Neuronal stem cell (in vitro differentiated cells): ENCODE measurements around the gene AGBL4.
A peak's percentile ranks its signal among the peaks of the same experiment; 100 is the strongest.

Experiments used
- DNase-seq: peaks from one replicate; pipeline ENCODE4 v3.0.0-alpha.2; 2013; ENCODE audit warnings: low spot score
- H2AFZ ChIP-seq: one replicate; pipeline ENCODE4 v1.6.1; 2013; ENCODE audit warnings: mild to moderate bottlenecking, low read length, inconsistent platforms
- H2AK5ac ChIP-seq: 2 replicates; pipeline ENCODE4 v1.6.1; 2013; ENCODE audit warnings: low read depth, mild to moderate bottlenecking, inconsistent platforms, low read length, moderate library complexity, mixed read lengths
- H2BK120ac ChIP-seq: 2 replicates; pipeline ENCODE4 v1.6.1; 2013; ENCODE audit warnings: low read depth, mild to moderate bottlenecking, inconsistent platforms, low read length, moderate library complexity, mixed read lengths
- H2BK12ac ChIP-seq: one replicate; pipeline ENCODE4 v1.6.1; 2013; ENCODE audit warnings: low read length, inconsistent platforms
- H2BK15ac ChIP-seq: 2 replicates; pipeline ENCODE4 v1.6.1; 2013; ENCODE audit warnings: mild to moderate bottlenecking, low read length, inconsistent platforms, mixed read lengths
- H2BK5ac ChIP-seq: one replicate; pipeline ENCODE4 v1.6.1; 2013; ENCODE audit warnings: inconsistent platforms, mild to moderate bottlenecking, low read length, moderate library complexity
- H3K14ac ChIP-seq: one replicate; pipeline ENCODE4 v1.6.1; 2013; ENCODE audit warnings: low read length, inconsistent platforms
- H3K18ac ChIP-seq: 2 replicates; pipeline ENCODE4 v1.6.1; 2013; ENCODE audit warnings: low read length, inconsistent platforms
- H3K23ac ChIP-seq: 2 replicates; pipeline ENCODE4 v1.6.1; 2013; ENCODE audit warnings: low read depth, mild to moderate bottlenecking, mixed read lengths, low read length, inconsistent platforms; ENCODE audit not compliant: poor library complexity
- H3K27ac ChIP-seq: replicated peaks from 3 replicates; pipeline ENCODE4 v1.5.1; 2013; ENCODE audit warnings: low read length, inconsistent platforms
- H3K27me3 ChIP-seq, 3 experiments: 2 replicates each; pipeline ENCODE4 v1.6.1; 2013; ENCODE audit warnings: low read length in 3 of 3, mild to moderate bottlenecking in 2 of 3, inconsistent platforms in 1 of 3, low read depth in 1 of 3, mixed read lengths in 1 of 3, moderate library complexity in 1 of 3; ENCODE audit not compliant: control insufficient read depth in 3 of 3, insufficient read depth in 3 of 3
- H3K36me3 ChIP-seq, 2 donors: replicated peaks in 1 of 2; 2 replicates each; pipeline ENCODE4 v1.6.1; 2013; ENCODE audit warnings: low read length in 2 of 2; ENCODE audit not compliant: control insufficient read depth in 2 of 2, insufficient read depth in 2 of 2
- H3K4ac ChIP-seq: 2 replicates; pipeline ENCODE4 v1.6.1; 2013; ENCODE audit warnings: inconsistent platforms, mild to moderate bottlenecking, low read length, moderate library complexity
- H3K4me1 ChIP-seq, 2 donors: 1 replicate in 1 of 2; 2 replicates in 1 of 2; pipeline ENCODE4 v1.6.1; 2013; ENCODE audit warnings: low read length in 2 of 2, low read depth in 1 of 2; ENCODE audit not compliant: control insufficient read depth in 2 of 2, insufficient read depth in 1 of 2
- H3K4me2 ChIP-seq: one replicate; pipeline ENCODE4 v1.6.1; 2013; ENCODE audit warnings: mild to moderate bottlenecking, low read length, inconsistent platforms; ENCODE audit not compliant: insufficient read depth, poor library complexity, severe bottlenecking
- H3K4me3 ChIP-seq, 2 donors: 2 replicates each; pipeline ENCODE4 v1.5.1; 2013; ENCODE audit warnings: low read length in 2 of 2, mild to moderate bottlenecking in 2 of 2, inconsistent platforms in 1 of 2, moderate library complexity in 1 of 2
- H3K79me1 ChIP-seq: one replicate; pipeline ENCODE4 v1.6.1; 2013; ENCODE audit warnings: low read depth, mild to moderate bottlenecking, inconsistent platforms, low read length, moderate library complexity
- H3K9ac ChIP-seq: one replicate; pipeline ENCODE4 v1.6.1; 2013; ENCODE audit warnings: mild to moderate bottlenecking, low read depth, low read length, inconsistent platforms; ENCODE audit not compliant: poor library complexity
- H3K9me3 ChIP-seq, 2 donors: replicated peaks in 1 of 2; 2 replicates each; pipeline versions ENCODE3 to v1.6.1; 2013; ENCODE audit warnings: low read length in 2 of 2, mild to moderate bottlenecking in 2 of 2, inconsistent platforms in 1 of 2, low read depth in 1 of 2, mixed read lengths in 1 of 2, moderate library complexity in 1 of 2; ENCODE audit not compliant: control insufficient read depth in 2 of 2, insufficient read depth in 1 of 2
- H4K8ac ChIP-seq: one replicate; pipeline ENCODE4 v1.6.1; 2013; ENCODE audit warnings: low read depth, mild to moderate bottlenecking, inconsistent platforms, low read length, moderate library complexity
- H4K91ac ChIP-seq: one replicate; pipeline ENCODE4 v1.6.1; 2013; ENCODE audit warnings: low read length, low read depth, mild to moderate bottlenecking, inconsistent platforms; ENCODE audit not compliant: poor library complexity
- WGBS, 2 donors: extraction: QIAGEN DNeasy Blood & Tissue Kit; methylation state at CpG; one replicate each; pipeline ENCODE4 v1.1.7; 2013; ENCODE audit warnings: missing lambda C conversion rate in 2 of 2, mixed read lengths in 1 of 2; ENCODE audit not compliant: insufficient read length in 2 of 2, insufficient replicate concordance in 1 of 2; ENCODE audit errors: extremely low coverage in 2 of 2; 5-methylcytosine and 5-hydroxymethylcytosine counted together

Gene AGBL4

DNA sequence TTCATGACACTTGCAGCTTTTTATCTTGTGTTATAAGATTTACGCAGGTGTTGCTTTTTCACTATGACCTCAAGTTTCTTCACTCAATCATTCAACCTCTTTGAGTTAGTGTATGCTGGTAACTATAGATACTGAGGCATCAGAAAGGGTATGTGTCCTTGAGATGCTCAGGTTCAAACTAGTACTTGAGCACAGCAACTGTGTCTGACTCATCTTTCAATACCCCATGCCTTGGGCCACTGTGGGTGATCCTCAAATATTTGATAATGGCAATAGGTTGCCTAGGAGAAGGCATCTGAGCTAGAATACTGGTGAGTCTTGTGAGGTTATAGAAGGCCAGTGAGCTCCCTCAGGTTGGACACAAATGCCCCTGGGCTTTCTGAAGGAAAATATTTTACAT lies 1463.6 kb downstream of the AGBL4 start:
- no peak overlapping the region for H4K91ac ChIP-seq
- H3K27ac ChIP-seq: no peak overlapping the region
- no peaks in the 10 kb centered on the region for H3K4me1 ChIP-seq
- no peak for DNase-seq
- no peak overlapping the region for H3K9ac ChIP-seq
- H3K18ac ChIP-seq: no peak overlapping the region
- H2BK5ac ChIP-seq: no peak overlapping the region
- H3K27me3 ChIP-seq: peaks cover 0 to 2% (median 0%) of the 10 kb centered on the region in 3 experiments
- H2AK5ac ChIP-seq: no peak overlapping the region
- H3K4ac ChIP-seq: no peak overlapping the region
- H3K4me3 ChIP-seq: no peak overlapping the region
- no peak overlapping the region for H2BK12ac ChIP-seq
- H3K36me3 ChIP-seq: no peaks in the 10 kb centered on the region
- H2AFZ ChIP-seq: no peak overlapping the region
- no peak overlapping the region for H3K4me2 ChIP-seq
- H3K14ac ChIP-seq: no peak overlapping the region
- no peaks in the 10 kb centered on the region for H3K79me1 ChIP-seq
- no peaks in the 10 kb centered on the region for H3K9me3 ChIP-seq
- no peak overlapping the region for H3K23ac ChIP-seq
- no CpG with 5 or more reads among the region's 1 CpG for WGBS, 2 donors
- H2BK120ac ChIP-seq: no peak overlapping the region
- H4K8ac ChIP-seq: no peak overlapping the region
- no peak overlapping the region for H2BK15ac ChIP-seq

DNA sequence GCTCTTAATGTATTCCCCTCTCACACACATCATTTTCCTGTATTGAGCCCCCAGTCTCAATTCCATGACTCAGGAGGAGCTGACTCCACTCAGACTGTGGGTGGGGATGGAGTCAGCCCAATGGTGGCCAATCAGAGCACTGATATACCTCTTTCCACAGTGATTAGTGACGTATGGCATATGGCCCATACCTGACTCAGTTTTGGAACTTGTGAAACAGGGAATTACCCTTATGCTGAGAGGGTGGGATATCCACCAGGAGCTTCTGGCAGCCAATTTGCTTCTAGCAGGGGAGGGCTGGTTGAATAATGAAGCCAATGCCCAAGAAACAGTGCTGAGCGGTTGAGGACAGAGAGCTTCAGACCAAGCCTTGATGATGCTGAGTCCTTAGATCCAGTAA lies 1465.4 kb downstream of the AGBL4 start:
- H3K18ac ChIP-seq: no peak overlapping the region
- H3K4me2 ChIP-seq: no peak overlapping the region
- H3K9me3 ChIP-seq: no peaks in the 10 kb centered on the region
- no peaks in the 10 kb centered on the region for H3K36me3 ChIP-seq
- peak overlapping the region; percentile 52 for H4K8ac ChIP-seq
- no peak overlapping the region for H3K27ac ChIP-seq
- H3K4me3 ChIP-seq: no peak overlapping the region
- peaks cover 0 to 5% (median 2%) of the 10 kb centered on the region in 3 experiments for H3K27me3 ChIP-seq
- no peak overlapping the region for H2AK5ac ChIP-seq
- no peak overlapping the region for H2AFZ ChIP-seq
- no peak overlapping the region for H2BK15ac ChIP-seq
- H2BK5ac ChIP-seq: no peak overlapping the region
- H3K9ac ChIP-seq: no peak overlapping the region
- no peaks in the 10 kb centered on the region for H3K4me1 ChIP-seq
- no peak overlapping the region for H2BK120ac ChIP-seq
- H3K23ac ChIP-seq: no peak overlapping the region
- DNase-seq: no peak
- H3K14ac ChIP-seq: no peak overlapping the region
- no peak overlapping the region for H2BK12ac ChIP-seq
- no CpG with 5 or more reads among the region's 2 CpGs for WGBS, 2 donors
- H4K91ac ChIP-seq: no peak overlapping the region
- no peak overlapping the region for H3K4ac ChIP-seq
- no peaks in the 10 kb centered on the region for H3K79me1 ChIP-seq

DNA sequence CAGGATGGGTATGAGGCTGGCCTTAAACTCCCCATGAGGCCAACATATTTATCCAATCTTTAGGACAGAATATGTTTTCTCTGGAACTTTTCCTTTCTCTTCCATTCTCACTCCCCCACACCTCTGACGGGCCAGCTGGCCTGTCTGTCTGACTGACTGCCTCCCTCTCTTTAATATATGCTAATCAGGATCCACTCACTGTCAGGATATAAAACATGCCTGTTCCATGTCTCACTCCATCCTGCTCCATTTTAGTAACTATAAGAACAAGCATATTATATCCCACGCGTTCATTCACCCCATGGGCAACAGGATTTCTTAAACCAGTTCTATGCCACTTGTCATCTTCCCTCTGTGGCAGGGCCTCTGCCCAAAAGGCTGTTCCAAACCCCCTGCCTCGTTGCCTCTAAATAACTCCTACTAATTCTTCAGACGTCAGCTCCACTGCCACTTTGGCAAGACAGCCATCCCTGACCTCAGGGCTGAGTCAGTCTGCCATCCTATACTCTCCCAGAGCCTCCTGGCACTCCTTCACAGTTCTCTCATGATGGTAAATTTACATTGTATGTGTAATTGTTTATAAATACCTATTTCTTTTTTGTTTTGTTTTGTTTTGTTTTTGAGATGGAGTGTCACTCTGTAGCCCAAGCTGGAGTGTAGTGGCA lies 1467.4 kb downstream of the AGBL4 start:
- no peak overlapping the region for H3K23ac ChIP-seq
- H3K4me2 ChIP-seq: no peak overlapping the region
- H3K14ac ChIP-seq: no peak overlapping the region
- no peak overlapping the region for H3K4me3 ChIP-seq
- H2BK5ac ChIP-seq: no peak overlapping the region
- H2BK120ac ChIP-seq: no peak overlapping the region
- WGBS, 2 donors: no CpG with 5 or more reads among the region's 5 CpGs
- H3K4ac ChIP-seq: no peak overlapping the region
- no peak overlapping the region for H3K18ac ChIP-seq
- no peak overlapping the region for H4K8ac ChIP-seq
- H2BK15ac ChIP-seq: no peak overlapping the region
- no peak for DNase-seq
- H2BK12ac ChIP-seq: no peak overlapping the region
- H3K27ac ChIP-seq: no peak overlapping the region
- no peak overlapping the region for H3K9ac ChIP-seq
- H3K9me3 ChIP-seq: no peaks in the 10 kb centered on the region
- no peaks in the 10 kb centered on the region for H3K36me3 ChIP-seq
- no peaks in the 10 kb centered on the region for H3K4me1 ChIP-seq
- no peak overlapping the region for H4K91ac ChIP-seq
- H3K27me3 ChIP-seq: peaks cover 0 to 5% (median 2%) of the 10 kb centered on the region in 3 experiments
- no peak overlapping the region for H2AK5ac ChIP-seq
- no peak overlapping the region for H2AFZ ChIP-seq
- no peaks in the 10 kb centered on the region for H3K79me1 ChIP-seq

DNA sequence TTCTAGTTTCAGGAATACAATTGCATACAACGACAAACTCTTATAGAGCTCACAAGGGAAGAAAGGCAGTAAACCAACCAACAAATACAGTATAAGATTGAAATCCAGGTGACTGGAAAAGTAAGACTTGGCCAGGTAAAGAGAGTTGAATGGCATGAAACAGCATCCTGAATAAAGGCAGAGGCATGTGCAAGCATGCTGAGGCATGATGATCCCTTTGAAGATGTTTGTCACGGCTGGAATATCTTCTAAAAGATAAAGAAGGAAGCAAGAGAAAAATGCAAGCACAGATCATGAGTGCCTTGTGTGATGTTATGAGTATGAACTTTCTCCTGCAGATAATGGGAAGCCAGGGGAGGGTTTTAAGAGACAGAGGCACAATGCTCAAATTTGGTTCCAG lies 1468.5 kb downstream of the AGBL4 start:
- H3K4me1 ChIP-seq: no peaks in the 10 kb centered on the region
- no peak overlapping the region for H2BK5ac ChIP-seq
- no peak overlapping the region for H3K4me2 ChIP-seq
- no peak overlapping the region for H4K8ac ChIP-seq
- H3K27ac ChIP-seq: no peak overlapping the region
- no peak overlapping the region for H3K4ac ChIP-seq
- H2BK12ac ChIP-seq: no peak overlapping the region
- no peak overlapping the region for H2BK15ac ChIP-seq
- peaks cover 0 to 11% (median 2%) of the 10 kb centered on the region in 3 experiments for H3K27me3 ChIP-seq
- no CpG with 5 or more reads among the region's 2 CpGs for WGBS, 2 donors
- H2AK5ac ChIP-seq: no peak overlapping the region
- no peak overlapping the region for H2BK120ac ChIP-seq
- no peaks in the 10 kb centered on the region for H3K36me3 ChIP-seq
- H3K14ac ChIP-seq: no peak overlapping the region
- no peaks in the 10 kb centered on the region for H3K9me3 ChIP-seq
- H3K79me1 ChIP-seq: no peaks in the 10 kb centered on the region
- H3K23ac ChIP-seq: no peak overlapping the region
- no peak overlapping the region for H2AFZ ChIP-seq
- no peak overlapping the region for H3K9ac ChIP-seq
- no peak for DNase-seq
- no peak overlapping the region for H3K18ac ChIP-seq
- H3K4me3 ChIP-seq: no peak overlapping the region
- no peak overlapping the region for H4K91ac ChIP-seq
